ENCODE results near the gene ZNF221. TPM values are rescaled to one million over a fixed set of nuclear protein-coding genes. Genes with fewer than 3 reads are reported as not detected.

Gene ZNF221
- total and polyA plus RNA-seq, 2 experiments from 2014 or later = 1.5 to 9.2 TPM

- TF ChIP-seq ZNF462 (CRISPR knock-in tag; IDR thresholded peaks at IDR 0.05) = no peak
Measured at GRCh38 chr19:44003461-44004009, 52.5 kb downstream of the ZNF221 start (continued).

GRCh38 chr19:44005973-44006372, 54.9 kb downstream of the ZNF221 start:
- ATAC-seq (no peak), DNase-seq (ENCODE audit: low spot score) (no peak)
- Histone ChIP-seq H3K9me2 (ENCODE audit: insufficient read depth) (peaks cover 17% of the 10 kb centered on the region), H3F3A (replicated peaks; ENCODE audit: low read depth) (no peaks in the 10 kb centered on the region), H3K27me3 (ENCODE audit: insufficient read depth) (no peaks in the 10 kb centered on the region), H3K4me2 (no peak overlapping the region), H3K79me2 (replicated peaks; ENCODE audit: insufficient read depth) (0 out of 2 replicates have a peak, but pooled peaks cover 8% of the 10 kb centered on the region), H3K4me1 (ENCODE audit: insufficient read depth) (no peaks in the 10 kb centered on the region), H2AFZ (no peak overlapping the region), H4K20me1 (replicated peaks; ENCODE audit: insufficient read depth) (no peaks in the 10 kb centered on the region), H3K36me3 (ENCODE audit: insufficient read depth) (peaks cover 25% of the 10 kb centered on the region), H3K27ac (ENCODE audit: low read depth) (no peak overlapping the region), H3K4me3 (no peak overlapping the region)
- Mint-ChIP-seq H3K4me1 (peaks cover 9% of the 10 kb centered on the region), H3K4me3 (no peak overlapping the region), H3K9me3 (peaks cover 34% of the 10 kb centered on the region), H3K36me3 (ENCODE audit: low read depth) (peaks cover 42% of the 10 kb centered on the region), H3K27ac (no peak overlapping the region), H3K27me3 (ENCODE audit: insufficient read depth, low read depth, poor library complexity) (peaks cover 12% of the 10 kb centered on the region)
- TF ChIP-seq, protein P1, sequence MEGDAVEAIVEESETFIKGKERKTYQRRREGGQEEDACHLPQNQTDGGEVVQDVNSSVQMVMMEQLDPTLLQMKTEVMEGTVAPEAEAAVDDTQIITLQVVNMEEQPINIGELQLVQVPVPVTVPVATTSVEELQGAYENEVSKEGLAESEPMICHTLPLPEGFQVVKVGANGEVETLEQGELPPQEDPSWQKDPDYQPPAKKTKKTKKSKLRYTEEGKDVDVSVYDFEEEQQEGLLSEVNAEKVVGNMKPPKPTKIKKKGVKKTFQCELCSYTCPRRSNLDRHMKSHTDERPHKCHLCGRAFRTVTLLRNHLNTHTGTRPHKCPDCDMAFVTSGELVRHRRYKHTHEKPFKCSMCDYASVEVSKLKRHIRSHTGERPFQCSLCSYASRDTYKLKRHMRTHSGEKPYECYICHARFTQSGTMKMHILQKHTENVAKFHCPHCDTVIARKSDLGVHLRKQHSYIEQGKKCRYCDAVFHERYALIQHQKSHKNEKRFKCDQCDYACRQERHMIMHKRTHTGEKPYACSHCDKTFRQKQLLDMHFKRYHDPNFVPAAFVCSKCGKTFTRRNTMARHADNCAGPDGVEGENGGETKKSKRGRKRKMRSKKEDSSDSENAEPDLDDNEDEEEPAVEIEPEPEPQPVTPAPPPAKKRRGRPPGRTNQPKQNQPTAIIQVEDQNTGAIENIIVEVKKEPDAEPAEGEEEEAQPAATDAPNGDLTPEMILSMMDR (conservative IDR thresholded peaks at IDR 0.05; ENCODE audit: low read depth in 2 of 2) = no peak
- TF ChIP-seq NANOG (IDR thresholded peaks at IDR 0.05; ENCODE audit: borderline replicate concordance) (no peak), ZNF462 (CRISPR knock-in tag; IDR thresholded peaks at IDR 0.05) (no peak), CREB1 (CRISPR knock-in tag; IDR thresholded peaks at IDR 0.05; ENCODE audit: low read depth) (no peak), ZNF331 (CRISPR knock-in tag; IDR thresholded peaks at IDR 0.05; ENCODE audit: low read depth) (no peak)

All from GM23338 (cell line).